Neural cell (in vitro differentiated cells): ENCODE data around the gene GHRL. TPM values are rescaled to one million over a fixed set of nuclear protein-coding genes. Genes with fewer than 3 reads are reported as not detected.

ENCODE experiments used
- H2AFZ ChIP-seq: fragments of 200-600, 300-800 bp; sonication (generic), shearing (Covaris generic); 2 replicates; pipeline ENCODE4 v1.6.0; 2014; ENCODE audit warnings: low read depth, mild to moderate bottlenecking, antibody characterized with exemption, low read length, moderate library complexity
- H3F3A ChIP-seq: fragments of 200-600 bp; shearing (Covaris generic); 2 replicates; pipeline ENCODE4 v1.6.1; 2016; ENCODE audit warnings: mild to moderate bottlenecking, moderate library complexity, mixed read lengths, antibody characterized with exemption, low read length; ENCODE audit not compliant: insufficient read depth, poor library complexity, severe bottlenecking
- H3K27ac ChIP-seq: fragments of 200-600, 300-800 bp; sonication (generic), shearing (Covaris generic); 2 replicates; pipeline ENCODE4 v1.5.1; 2014; ENCODE audit warnings: mild to moderate bottlenecking, low read length, moderate library complexity
- H3K27me3 ChIP-seq: fragments of 300-800, 200-600 bp; sonication (generic), shearing (Covaris generic); 2 replicates; pipeline ENCODE4 v1.6.0; 2014; ENCODE audit warnings: mild to moderate bottlenecking, low read depth, low read length, moderate library complexity; ENCODE audit not compliant: insufficient read depth
- H3K36me3 ChIP-seq: fragments of 300-800, 200-600 bp; sonication (generic), shearing (Covaris generic); 2 replicates; pipeline ENCODE4 v1.5.1; 2014; ENCODE audit warnings: mild to moderate bottlenecking, antibody characterized with exemption, low read length, moderate library complexity; ENCODE audit not compliant: insufficient read depth
- H3K4me2 ChIP-seq: fragments of 300-800, 200-600 bp; sonication (generic), shearing (Covaris generic); 2 replicates; pipeline ENCODE4 v1.6.0; 2014; ENCODE audit warnings: mild to moderate bottlenecking, low read length
- H3K4me3 ChIP-seq: fragments of 300-800, 200-600 bp; sonication (generic), shearing (Covaris generic); 2 replicates; pipeline ENCODE4 v1.5.1; 2014; ENCODE audit warnings: mild to moderate bottlenecking, low read length, moderate library complexity
- H3K79me2 ChIP-seq: fragments of 200-600 bp; shearing (Covaris generic); replicated peaks from 2 replicates; pipeline ENCODE4 v1.6.0; 2014; ENCODE audit warnings: mild to moderate bottlenecking, low read length, moderate library complexity; ENCODE audit not compliant: insufficient read depth
- H3K9ac ChIP-seq: fragments of 300-800, 200-600 bp; sonication (generic), shearing (Covaris generic); 2 replicates; pipeline ENCODE4 v1.6.1; 2016; ENCODE audit warnings: mild to moderate bottlenecking, low read length, mixed read lengths
- H3K9me2 ChIP-seq: fragments of 200-600 bp; shearing (Covaris generic); 2 replicates; pipeline ENCODE4 v1.6.1; 2016; ENCODE audit warnings: mild to moderate bottlenecking, low read length, mixed read lengths; ENCODE audit not compliant: insufficient read depth
- H3K9me3 ChIP-seq: fragments of 200-600, 300-800 bp; sonication (generic), shearing (Covaris generic); 2 replicates; pipeline ENCODE4 v1.6.1; 2016; ENCODE audit warnings: mild to moderate bottlenecking, mixed run types, low read length, moderate library complexity, mixed read lengths
- H4K20me1 ChIP-seq: fragments of 200-600 bp; shearing (Covaris generic); 2 replicates; pipeline ENCODE4 v1.6.1; 2016; ENCODE audit warnings: mild to moderate bottlenecking, mixed run types; ENCODE audit not compliant: insufficient read depth
- EP300 ChIP-seq: fragments of 450-650 bp; conservative IDR thresholded peaks from 2 replicates; pipeline ENCODE4 v1.6.1; 2014; ENCODE audit warnings: antibody characterized with exemption, mild to moderate bottlenecking, moderate library complexity; ENCODE audit not compliant: poor library complexity, severe bottlenecking
- EZH2 ChIP-seq: fragments of 200-600, 300-800 bp; shearing (Covaris generic), sonication (generic); IDR thresholded peaks from 2 replicates; pipeline ENCODE4 v1.6.1; 2014; ENCODE audit warnings: antibody characterized with exemption, low read length, borderline replicate concordance, mild to moderate bottlenecking; ENCODE audit not compliant: insufficient read depth, poor library complexity, severe bottlenecking
- MXI1 ChIP-seq: fragments of 450-650 bp; conservative IDR thresholded peaks from 2 replicates; pipeline ENCODE4 v1.6.1; 2014; ENCODE audit warnings: antibody characterized with exemption, mild to moderate bottlenecking; ENCODE audit not compliant: poor library complexity, severe bottlenecking
- POLR2AphosphoS5 ChIP-seq: IDR thresholded peaks from 2 replicates; pipeline ENCODE4 v1.6.1; 2012
- RAD21 ChIP-seq: fragments of 450-650 bp; conservative IDR thresholded peaks from 2 replicates; pipeline ENCODE4 v1.6.1; 2014; ENCODE audit warnings: antibody characterized with exemption, mild to moderate bottlenecking, moderate library complexity
- SMC3 ChIP-seq: fragments of 450-650 bp; conservative IDR thresholded peaks from 2 replicates; pipeline ENCODE4 v1.6.1; 2014; ENCODE audit warnings: antibody characterized with exemption, mild to moderate bottlenecking, moderate library complexity; ENCODE audit not compliant: poor library complexity
- TAF1 ChIP-seq: IDR thresholded peaks from 2 replicates; pipeline ENCODE4 v1.6.1; 2012; ENCODE audit warnings: low read depth
- polyA plus RNA-seq: library from polyadenylated mRNA; depleted of rRNA; stranded (reverse); fragments of >200 nt; gene quantifications from 2 replicates; pipeline ENCODE4 v1.2.3, GENCODE V29; 2014
- TF ChIP-seq, protein P1 (sequence below): fragments of 450-650 bp; IDR thresholded peaks from 2 replicates; pipeline ENCODE4 v1.5.1; 2014; ENCODE audit warnings: antibody characterized with exemption, mild to moderate bottlenecking, moderate library complexity; ENCODE audit not compliant: poor library complexity, severe bottlenecking
- TF ChIP-seq, protein P2 (sequence below): IDR thresholded peaks from 2 replicates; pipeline ENCODE4 v1.6.1; 2012; ENCODE audit warnings: borderline replicate concordance

Gene GHRL
- polyA plus RNA-seq, 1 donor from 2014 or later: 2.8 TPM

DNA sequence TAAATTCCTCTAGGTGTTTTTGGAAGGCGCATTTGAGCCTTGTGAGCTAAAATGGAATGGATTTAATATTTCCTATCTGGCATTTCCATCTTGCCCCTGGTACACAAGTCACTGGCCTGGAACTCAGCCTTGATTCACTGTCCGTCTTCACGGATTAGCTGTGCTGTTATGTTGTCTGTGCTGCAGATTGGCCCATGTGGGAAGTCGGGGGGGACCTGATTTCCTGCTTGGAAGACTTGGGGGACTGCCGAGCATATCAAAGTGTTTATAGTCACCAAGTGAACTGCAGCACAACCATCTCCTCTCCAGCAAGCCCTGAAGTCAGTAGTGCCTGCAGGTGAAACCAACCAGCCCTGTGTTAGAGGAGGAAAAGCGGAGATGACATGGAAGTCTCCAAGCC, 12.2 kb downstream of the GHRL start:
- H3K4me3 ChIP-seq: no peak overlapping the region
- H3K4me2 ChIP-seq: no peak overlapping the region
- no peaks in the 10 kb centered on the region for H3K9me2 ChIP-seq
- H3K79me2 ChIP-seq: no peaks in the 10 kb centered on the region
- no peaks in the 10 kb centered on the region for H3K9me3 ChIP-seq
- no peak overlapping the region for H3K27ac ChIP-seq
- no peak overlapping the region for H2AFZ ChIP-seq
- H3K27me3 ChIP-seq: no peaks in the 10 kb centered on the region
- TF ChIP-seq, protein P1, sequence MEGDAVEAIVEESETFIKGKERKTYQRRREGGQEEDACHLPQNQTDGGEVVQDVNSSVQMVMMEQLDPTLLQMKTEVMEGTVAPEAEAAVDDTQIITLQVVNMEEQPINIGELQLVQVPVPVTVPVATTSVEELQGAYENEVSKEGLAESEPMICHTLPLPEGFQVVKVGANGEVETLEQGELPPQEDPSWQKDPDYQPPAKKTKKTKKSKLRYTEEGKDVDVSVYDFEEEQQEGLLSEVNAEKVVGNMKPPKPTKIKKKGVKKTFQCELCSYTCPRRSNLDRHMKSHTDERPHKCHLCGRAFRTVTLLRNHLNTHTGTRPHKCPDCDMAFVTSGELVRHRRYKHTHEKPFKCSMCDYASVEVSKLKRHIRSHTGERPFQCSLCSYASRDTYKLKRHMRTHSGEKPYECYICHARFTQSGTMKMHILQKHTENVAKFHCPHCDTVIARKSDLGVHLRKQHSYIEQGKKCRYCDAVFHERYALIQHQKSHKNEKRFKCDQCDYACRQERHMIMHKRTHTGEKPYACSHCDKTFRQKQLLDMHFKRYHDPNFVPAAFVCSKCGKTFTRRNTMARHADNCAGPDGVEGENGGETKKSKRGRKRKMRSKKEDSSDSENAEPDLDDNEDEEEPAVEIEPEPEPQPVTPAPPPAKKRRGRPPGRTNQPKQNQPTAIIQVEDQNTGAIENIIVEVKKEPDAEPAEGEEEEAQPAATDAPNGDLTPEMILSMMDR: no peak
- TF ChIP-seq SMC3: no peak
- no peak for TF ChIP-seq EP300
- no peak for TF ChIP-seq TAF1
- TF ChIP-seq RAD21: no peak
- no peak for TF ChIP-seq EZH2
- TF ChIP-seq MXI1: no peak
- TF ChIP-seq POLR2AphosphoS5: no peak
- TF ChIP-seq, protein P2, sequence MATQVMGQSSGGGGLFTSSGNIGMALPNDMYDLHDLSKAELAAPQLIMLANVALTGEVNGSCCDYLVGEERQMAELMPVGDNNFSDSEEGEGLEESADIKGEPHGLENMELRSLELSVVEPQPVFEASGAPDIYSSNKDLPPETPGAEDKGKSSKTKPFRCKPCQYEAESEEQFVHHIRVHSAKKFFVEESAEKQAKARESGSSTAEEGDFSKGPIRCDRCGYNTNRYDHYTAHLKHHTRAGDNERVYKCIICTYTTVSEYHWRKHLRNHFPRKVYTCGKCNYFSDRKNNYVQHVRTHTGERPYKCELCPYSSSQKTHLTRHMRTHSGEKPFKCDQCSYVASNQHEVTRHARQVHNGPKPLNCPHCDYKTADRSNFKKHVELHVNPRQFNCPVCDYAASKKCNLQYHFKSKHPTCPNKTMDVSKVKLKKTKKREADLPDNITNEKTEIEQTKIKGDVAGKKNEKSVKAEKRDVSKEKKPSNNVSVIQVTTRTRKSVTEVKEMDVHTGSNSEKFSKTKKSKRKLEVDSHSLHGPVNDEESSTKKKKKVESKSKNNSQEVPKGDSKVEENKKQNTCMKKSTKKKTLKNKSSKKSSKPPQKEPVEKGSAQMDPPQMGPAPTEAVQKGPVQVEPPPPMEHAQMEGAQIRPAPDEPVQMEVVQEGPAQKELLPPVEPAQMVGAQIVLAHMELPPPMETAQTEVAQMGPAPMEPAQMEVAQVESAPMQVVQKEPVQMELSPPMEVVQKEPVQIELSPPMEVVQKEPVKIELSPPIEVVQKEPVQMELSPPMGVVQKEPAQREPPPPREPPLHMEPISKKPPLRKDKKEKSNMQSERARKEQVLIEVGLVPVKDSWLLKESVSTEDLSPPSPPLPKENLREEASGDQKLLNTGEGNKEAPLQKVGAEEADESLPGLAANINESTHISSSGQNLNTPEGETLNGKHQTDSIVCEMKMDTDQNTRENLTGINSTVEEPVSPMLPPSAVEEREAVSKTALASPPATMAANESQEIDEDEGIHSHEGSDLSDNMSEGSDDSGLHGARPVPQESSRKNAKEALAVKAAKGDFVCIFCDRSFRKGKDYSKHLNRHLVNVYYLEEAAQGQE: no peak
- no peaks in the 10 kb centered on the region for H3F3A ChIP-seq
- no peaks in the 10 kb centered on the region for H4K20me1 ChIP-seq
- H3K36me3 ChIP-seq: no peaks in the 10 kb centered on the region
- no peak overlapping the region for H3K9ac ChIP-seq

- no peaks in the 10 kb centered on the region for H3K27me3 ChIP-seq
- H3K36me3 ChIP-seq: no peaks in the 10 kb centered on the region
- H3K4me2 ChIP-seq: no peak overlapping the region
- no peaks in the 10 kb centered on the region for H3K9me3 ChIP-seq
- H2AFZ ChIP-seq: no peak overlapping the region
- TF ChIP-seq EZH2 (no peak), EP300 (no peak), POLR2AphosphoS5 (no peak)
- H3K9me2 ChIP-seq: no peaks in the 10 kb centered on the region
- no peaks in the 10 kb centered on the region for H4K20me1 ChIP-seq
- H3K27ac ChIP-seq: no peak overlapping the region
- no peak overlapping the region for H3K4me3 ChIP-seq
- no peaks in the 10 kb centered on the region for H3K79me2 ChIP-seq
- no peak overlapping the region for H3K9ac ChIP-seq
- H3F3A ChIP-seq: no peaks in the 10 kb centered on the region
These were observed 12.6 kb downstream of the GHRL start for GRCh38 chr3:10280177-10280529.
